ENCODE data around the gene MTERF2. TPM values are rescaled to one million over a fixed set of nuclear protein-coding genes. Genes with fewer than 3 reads are reported as not detected.
A peak's percentile ranks its signal among the peaks of the same experiment; 100 is the strongest.

MTERF2 gene
- total RNA-seq, 2 donors from 2014 or later: 24.1 to 32.9 TPM

DNA sequence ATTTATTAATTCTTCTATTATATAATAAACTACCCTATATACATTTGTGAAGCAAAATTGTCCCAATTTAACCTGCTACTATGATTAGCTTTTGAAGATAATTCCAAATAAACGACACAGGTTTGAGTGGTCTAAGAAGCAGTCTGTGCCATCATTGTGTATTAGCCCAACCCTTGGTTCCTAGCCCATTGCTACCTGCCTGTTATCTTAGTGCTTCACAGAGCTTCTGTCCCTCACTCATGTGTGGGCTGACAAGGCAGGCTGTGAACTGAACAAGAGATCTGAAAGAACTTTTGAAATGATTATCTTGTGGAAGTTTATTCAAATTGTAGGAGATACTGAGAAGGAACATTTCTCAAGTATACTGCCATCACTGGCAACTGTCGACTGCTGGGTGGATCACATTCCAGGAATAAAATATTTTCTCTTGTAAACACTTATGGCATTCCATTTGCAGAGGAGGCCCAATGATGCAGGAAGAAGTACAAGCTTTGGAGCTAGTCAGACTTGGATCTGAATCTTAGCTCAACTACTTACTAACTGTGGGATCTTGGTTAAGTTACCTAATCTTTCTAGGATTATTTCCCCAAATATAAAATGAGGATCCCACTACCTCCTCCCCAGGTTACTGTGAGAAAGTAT, 7.8 kb upstream of the MTERF2 start:
- H3K4me1 ChIP-seq: no peaks in the 10 kb centered on the region
- no peaks in the 10 kb centered on the region for H3K9me3 ChIP-seq
- intact Hi-C loops (cut with DNase I): loop anchor here (10.0 kb wide), 1 partner anchor 110 kb away; no protein-coding TSS in a partner anchor
- no peak overlapping the region for H3K4me3 ChIP-seq
- ATAC-seq (no peak), DNase-seq (no peak)
- H3K36me3 ChIP-seq (replicated peaks in 1 of 2; ENCODE audit: insufficient read depth in 1 of 2, low read depth in 2 of 2): peaks cover 3 to 4% of the 10 kb centered on the region in 2 donors
- TF ChIP-seq, protein P1, sequence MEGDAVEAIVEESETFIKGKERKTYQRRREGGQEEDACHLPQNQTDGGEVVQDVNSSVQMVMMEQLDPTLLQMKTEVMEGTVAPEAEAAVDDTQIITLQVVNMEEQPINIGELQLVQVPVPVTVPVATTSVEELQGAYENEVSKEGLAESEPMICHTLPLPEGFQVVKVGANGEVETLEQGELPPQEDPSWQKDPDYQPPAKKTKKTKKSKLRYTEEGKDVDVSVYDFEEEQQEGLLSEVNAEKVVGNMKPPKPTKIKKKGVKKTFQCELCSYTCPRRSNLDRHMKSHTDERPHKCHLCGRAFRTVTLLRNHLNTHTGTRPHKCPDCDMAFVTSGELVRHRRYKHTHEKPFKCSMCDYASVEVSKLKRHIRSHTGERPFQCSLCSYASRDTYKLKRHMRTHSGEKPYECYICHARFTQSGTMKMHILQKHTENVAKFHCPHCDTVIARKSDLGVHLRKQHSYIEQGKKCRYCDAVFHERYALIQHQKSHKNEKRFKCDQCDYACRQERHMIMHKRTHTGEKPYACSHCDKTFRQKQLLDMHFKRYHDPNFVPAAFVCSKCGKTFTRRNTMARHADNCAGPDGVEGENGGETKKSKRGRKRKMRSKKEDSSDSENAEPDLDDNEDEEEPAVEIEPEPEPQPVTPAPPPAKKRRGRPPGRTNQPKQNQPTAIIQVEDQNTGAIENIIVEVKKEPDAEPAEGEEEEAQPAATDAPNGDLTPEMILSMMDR (IDR thresholded peaks at IDR 0.05): no peak
- no peak for TF ChIP-seq POLR2A (IDR thresholded peaks at IDR 0.05)
- no peaks in the 10 kb centered on the region for H3K27me3 ChIP-seq
- no peak overlapping the region for H3K27ac ChIP-seq
- WGBS, 2 donors: 51 to 60% methylated on average over 2 of the region's 2 CpGs

DNA sequence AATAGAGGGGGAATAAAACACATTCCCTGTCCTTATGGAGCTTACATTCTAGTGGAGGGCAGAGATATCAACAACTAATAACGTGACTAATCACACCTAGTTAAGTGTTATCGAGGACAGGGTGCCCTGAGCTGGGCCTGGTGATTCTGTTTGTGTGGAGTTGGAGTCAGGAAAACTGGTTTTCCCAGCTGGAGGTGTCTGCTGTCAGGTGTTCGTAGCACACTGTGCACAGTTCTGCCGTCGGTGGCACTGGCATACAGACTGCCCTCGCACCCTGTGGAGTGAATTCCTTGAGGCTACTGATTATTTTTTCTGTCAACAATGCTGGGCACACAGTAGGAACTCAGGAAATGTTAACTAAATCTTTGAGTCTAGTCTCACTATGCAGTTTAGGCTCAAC, 900 bp upstream of the MTERF2 start:
- no peaks in the 10 kb centered on the region for H3K9me3 ChIP-seq
- intact Hi-C loops (cut with DNase I): no loop called here
- H3K4me1 ChIP-seq: peaks cover 37% of the 10 kb centered on the region
- peaks cover 0 to 2% of the 10 kb centered on the region in 2 donors for H3K36me3 ChIP-seq (replicated peaks in 1 of 2; ENCODE audit: insufficient read depth in 1 of 2, low read depth in 2 of 2)
- ATAC-seq: no peak
- peak overlapping the region; percentile 41 to 92 (median 90) for H3K27ac ChIP-seq
- DNase-seq: peak; percentile 39 to 64 (median 54)
- 6 to 20% methylated on average over 2 to 6 of the region's 6 CpGs for WGBS, 2 donors
- no peaks in the 10 kb centered on the region for H3K27me3 ChIP-seq
- TF ChIP-seq, protein P1 (IDR thresholded peaks at IDR 0.05): no peak
- TF ChIP-seq POLR2A (IDR thresholded peaks at IDR 0.05): no peak
- H3K4me3 ChIP-seq: no peak overlapping the region

DNA sequence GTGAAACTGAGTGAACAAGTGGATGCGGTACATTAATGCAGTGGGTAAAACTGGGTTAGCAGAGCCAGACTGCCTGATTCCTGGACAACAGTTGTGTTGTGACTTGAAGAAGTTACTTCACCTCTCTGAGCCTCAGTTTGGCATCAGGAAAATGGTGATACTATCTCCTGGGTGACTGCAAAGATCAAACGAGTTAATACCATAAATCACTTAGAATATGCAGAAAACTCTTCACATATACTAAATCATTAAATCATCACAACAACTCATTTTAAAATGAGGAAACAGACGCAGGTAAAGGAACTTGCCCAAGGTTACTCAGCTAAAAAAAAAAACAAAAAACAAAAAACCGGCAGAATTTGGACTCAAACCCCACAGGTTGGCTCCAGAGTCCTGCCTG, 811 bp downstream of the MTERF2 start:
- no peaks in the 10 kb centered on the region for H3K27me3 ChIP-seq
- H3K9me3 ChIP-seq: no peaks in the 10 kb centered on the region
- ATAC-seq (no peak), DNase-seq (no peak)
- peaks cover 37% of the 10 kb centered on the region for H3K4me1 ChIP-seq
- H3K36me3 ChIP-seq (replicated peaks in 1 of 2; ENCODE audit: insufficient read depth in 1 of 2, low read depth in 2 of 2): peaks cover 0 to 2% of the 10 kb centered on the region in 2 donors
- peak overlapping the region; percentile 90 to 95 (median 92) for H3K27ac ChIP-seq
- intact Hi-C loops (cut with DNase I): no loop called here
- 7 to 13% methylated on average over 4 of the region's 4 CpGs for WGBS, 2 donors
- no peak for TF ChIP-seq POLR2A (IDR thresholded peaks at IDR 0.05)
- TF ChIP-seq, protein P1 (IDR thresholded peaks at IDR 0.05): no peak
- H3K4me3 ChIP-seq: peak overlapping the region; percentile 20 to 44

DNA sequence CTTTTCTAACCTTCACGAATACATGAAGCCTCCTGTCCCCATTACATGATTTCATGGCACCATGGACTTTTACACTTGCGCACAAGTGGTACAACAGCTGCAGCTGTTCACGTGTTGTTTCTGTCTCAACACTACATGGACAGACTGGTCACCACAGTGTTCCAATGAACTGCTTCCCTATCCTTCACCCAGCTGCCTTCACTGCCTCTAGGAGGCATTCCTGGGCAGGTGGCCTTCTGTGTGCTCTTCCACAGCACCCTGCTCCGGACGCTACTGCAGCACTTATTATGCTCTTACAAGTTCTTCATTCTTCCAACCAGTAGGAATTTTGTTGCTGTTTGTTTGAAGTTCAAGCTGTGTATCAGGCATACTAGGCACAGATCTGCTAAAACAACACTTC, 1.5 kb downstream of the MTERF2 start:
- Histone ChIP-seq H3K36me3 (replicated peaks in 1 of 2; ENCODE audit: insufficient read depth in 1 of 2, low read depth in 2 of 2) (peaks cover 0 to 2% of the 10 kb centered on the region in 2 donors), H3K27ac (peak overlapping the region; percentile 51 to 92 (median 90)), H3K4me3 (no peak overlapping the region), H3K4me1 (peaks cover 37% of the 10 kb centered on the region), H3K27me3 (no peaks in the 10 kb centered on the region), H3K9me3 (no peaks in the 10 kb centered on the region)
- intact Hi-C loops (cut with DNase I): no loop called here
- TF ChIP-seq, protein P1 (IDR thresholded peaks at IDR 0.05): peak in 4 of 7 experiments; percentile 3 to 28 (median 9)
- TF ChIP-seq POLR2A (IDR thresholded peaks at IDR 0.05): peak; percentile 43 to 79 (median 76)
- ATAC-seq (peak; percentile 23), DNase-seq (peak; percentile 56 to 73 (median 70))
- WGBS, 2 donors: 28 to 38% methylated on average over 5 of the region's 5 CpGs
